PC-9 (cell line): Measurements from ENCODE around the gene CLDN3. TPM values are rescaled to one million over a fixed set of nuclear protein-coding genes. Genes with fewer than 3 reads are reported as not detected.

ENCODE experiments used
- BruUV-seq: library from RNA; stranded (reverse); fragments of 400-500 nt; replicated peaks from 2 replicates; lab custom pipeline; 2021; lab: Mats Ljungman, UMichigan
- CTCF ChIA-PET: fragments of 300-600 bp; sonication (Branson Sonifier 250); formaldehyde crosslinking; loops from one replicate; lab custom pipeline; 2022; ENCODE audit warnings: antibody characterized with exemption; lab: Charles Lee
- POLR2A ChIA-PET: fragments of 300-600 bp; sonication (Branson Sonifier 250); formaldehyde crosslinking; loops from one replicate; lab custom pipeline; 2022; ENCODE audit warnings: antibody characterized with exemption; ENCODE audit not compliant: unreplicated experiment; lab: Charles Lee
- DNase-seq, 2 experiments: peaks; one replicate each; pipeline versions ENCODE4 v3.0.0 to v3.0.0-alpha.2; 2015 to 2022; ENCODE audit warnings: mixed read lengths in 1 of 2
- H2AFZ ChIP-seq: fragments of 200-600 bp; sonication (generic); 2 replicates; pipeline ENCODE4 v1.8.1; 2017; ENCODE audit warnings: antibody characterized with exemption
- H3F3A ChIP-seq: fragments of 200-600 bp; sonication (generic); 2 replicates; pipeline ENCODE4 v1.8.1; 2017; ENCODE audit warnings: antibody characterized with exemption, mild to moderate bottlenecking, low read depth; ENCODE audit not compliant: insufficient read depth
- H3K27ac ChIP-seq: fragments of 200-600 bp; sonication (generic); 2 replicates; pipeline ENCODE4 v1.6.1; 2016; ENCODE audit warnings: mixed run types
- H3K27me3 ChIP-seq: fragments of 200-600 bp; sonication (generic); 2 replicates; pipeline ENCODE4 v1.6.1; 2016; ENCODE audit warnings: low read depth, mixed run types; ENCODE audit not compliant: insufficient read depth
- H3K36me3 ChIP-seq: fragments of 200-600 bp; sonication (generic); 2 replicates; pipeline ENCODE4 v1.6.1; 2016; ENCODE audit warnings: low read depth, mixed run types
- H3K4me1 ChIP-seq: fragments of 200-600 bp; sonication (generic); replicated peaks from 2 replicates; pipeline ENCODE4 v1.6.1; 2016; ENCODE audit warnings: mixed run types; ENCODE audit not compliant: insufficient read depth
- H3K4me2 ChIP-seq: fragments of 200-600 bp; sonication (generic); 2 replicates; pipeline ENCODE4 v1.6.1; 2017; ENCODE audit warnings: mixed run types
- H3K4me3 ChIP-seq: fragments of 200-600 bp; sonication (generic); 2 replicates; pipeline ENCODE4 v1.6.1; 2016; ENCODE audit warnings: mixed run types
- H3K79me2 ChIP-seq: fragments of 200-600 bp; sonication (generic); 2 replicates; pipeline ENCODE4 v1.6.1; 2017; ENCODE audit warnings: low read depth, mixed run types
- H3K9me2 ChIP-seq: fragments of 200-600 bp; sonication (generic); 2 replicates; pipeline ENCODE4 v1.8.1; 2017; ENCODE audit warnings: mild to moderate bottlenecking; ENCODE audit not compliant: insufficient read depth
- H3K9me3 ChIP-seq: fragments of 200-600 bp; sonication (generic); 2 replicates; pipeline ENCODE4 v1.8.1; 2016; ENCODE audit warnings: low read depth; ENCODE audit not compliant: insufficient read depth
- H4K20me1 ChIP-seq: fragments of 200-600 bp; sonication (generic); 2 replicates; pipeline ENCODE4 v1.8.1; 2017; ENCODE audit not compliant: insufficient read depth
- CTCF ChIP-seq: fragments of 200-600 bp; sonication (generic); conservative IDR thresholded peaks from 2 replicates; pipeline ENCODE4 v1.6.1; 2017; ENCODE audit warnings: mixed run types, antibody characterized with exemption, mild to moderate bottlenecking, moderate library complexity
- EZH2 ChIP-seq: fragments of 200-600 bp; sonication (generic); IDR thresholded peaks from 2 replicates; pipeline ENCODE4 v1.8.0; 2017; ENCODE audit warnings: antibody characterized with exemption, low read depth
- intact Hi-C: fragments of 100-400 bp; cut with micrococcal nuclease; formaldehyde crosslinking; loops from one replicate; pipeline ENCODE4 v1.10.0; 2022; ENCODE audit not compliant: unreplicated experiment
- total RNA-seq: library from RNA; stranded (reverse); gene quantifications from 2 replicates; pipeline ENCODE4 v1.2.3, GENCODE V29; 2021

Gene CLDN3
- total RNA-seq, 1 experiment from 2014 or later, result 31.3 TPM

- no peaks in the 10 kb centered on the region for H4K20me1 ChIP-seq
- no peaks in the 10 kb centered on the region for H3K9me2 ChIP-seq
- ChIA-PET POLR2A (interaction anchor here (0.7 kb wide), 1 partner anchor 69 kb away, joined by 7 read pairs; no protein-coding TSS in a partner anchor), CTCF (interaction anchor here (0.6 to 0.7 kb wide), 4 partner anchors 67 to 328 kb away, joined by 3 to 8 read pairs (median 4); no protein-coding TSS in a partner anchor)
- DNase-seq, result no peak
- H3F3A ChIP-seq, result peaks cover 45% of the 10 kb centered on the region
- no peak overlapping the region for H3K4me3 ChIP-seq
- intact Hi-C loops, result loop anchor here (10.0 kb wide), 1 partner anchor 244 kb away; no protein-coding TSS in a partner anchor
- H3K4me1 ChIP-seq, result peaks cover 6% of the 10 kb centered on the region
- TF ChIP-seq EZH2 (no peak), CTCF (no peak)
- H3K4me2 ChIP-seq, result no peak overlapping the region
- no peaks in the 10 kb centered on the region for H3K9me3 ChIP-seq
- no peak overlapping the region for H2AFZ ChIP-seq
- no peak overlapping the region for H3K27ac ChIP-seq
- no peaks in the 10 kb centered on the region for H3K36me3 ChIP-seq
- BruUV-seq, result no TSS peak
- H3K79me2 ChIP-seq, result no peaks in the 10 kb centered on the region
- H3K27me3 ChIP-seq, result no peaks in the 10 kb centered on the region
These were observed 39.6 kb downstream of the CLDN3 start for GRCh38 chr7:73730485-73730884.

- Histone ChIP-seq H4K20me1 (no peaks in the 10 kb centered on the region), H3K4me1 (no peaks in the 10 kb centered on the region; the same call in 1 of the 2 replicates), H3K27me3 (no peaks in the 10 kb centered on the region), H3K79me2 (no peaks in the 10 kb centered on the region), H3K27ac (no peak overlapping the region), H3K9me2 (no peaks in the 10 kb centered on the region), H3K9me3 (no peaks in the 10 kb centered on the region), H3F3A (peaks cover 40% of the 10 kb centered on the region), H3K4me3 (no peak overlapping the region), H3K4me2 (no peak overlapping the region), H2AFZ (no peak overlapping the region), H3K36me3 (no peaks in the 10 kb centered on the region)
- intact Hi-C loops, result no loop called here
- no TSS peak for BruUV-seq
- CTCF ChIA-PET, result interaction anchor here (0.6 kb wide), 1 partner anchor 130 kb away, joined by 7 read pairs; no protein-coding TSS in a partner anchor
- POLR2A ChIA-PET, result interaction anchor here (0.6 kb wide), 1 partner anchor 150 kb away, joined by 13 read pairs; the partner anchor contains the start of gene TBL2
- TF ChIP-seq CTCF (no peak), EZH2 (no peak)
- DNase-seq, result no peak
These were observed 41.5 kb downstream of the CLDN3 start for GRCh38 chr7:73728551-73728950.

GRCh38 chr7:73727952-73728351 is 42.1 kb downstream of the CLDN3 start:
- H3K9me2 ChIP-seq, result no peaks in the 10 kb centered on the region
- TF ChIP-seq EZH2 (no peak), CTCF (no peak)
- H3K36me3 ChIP-seq, result no peaks in the 10 kb centered on the region
- peaks cover 36% of the 10 kb centered on the region for H3F3A ChIP-seq
- intact Hi-C loops, result no loop called here
- no peak overlapping the region for H3K4me2 ChIP-seq
- ChIA-PET CTCF (interaction anchor here (0.6 kb wide), 1 partner anchor 112 kb away, joined by 14 read pairs; no protein-coding TSS in a partner anchor), POLR2A (interaction anchor here (0.6 kb wide), 2 partner anchors 150 to 228 kb away, joined by 13 to 28 read pairs; partner anchors contain the start of gene TBL2)
- no TSS peak for BruUV-seq
- no peak for DNase-seq
- H3K27me3 ChIP-seq, result no peaks in the 10 kb centered on the region
- H3K27ac ChIP-seq, result no peak overlapping the region
- no peaks in the 10 kb centered on the region for H4K20me1 ChIP-seq
- no peak overlapping the region for H3K4me3 ChIP-seq
- H3K9me3 ChIP-seq, result no peaks in the 10 kb centered on the region
- no peaks in the 10 kb centered on the region for H3K79me2 ChIP-seq
- no peak overlapping the region for H2AFZ ChIP-seq
- H3K4me1 ChIP-seq, result no peaks in the 10 kb centered on the region; the same call in 1 of the 2 replicates
